AG09319 (cell line): ENCODE measurements around the gene FER.

ENCODE experiments used
- DNase-seq: peaks from one replicate; pipeline ENCODE4 v3.0.0-alpha.2; 2010; ENCODE audit warnings: low read depth; ENCODE audit errors: extremely low read depth
- TF ChIP-seq, protein P1 (sequence below): IDR thresholded peaks from 2 replicates; pipeline ENCODE4 v1.5.1; 2011; ENCODE audit warnings: low read depth, mild to moderate bottlenecking, inconsistent platforms, low read length, moderate library complexity

FER gene

DNA sequence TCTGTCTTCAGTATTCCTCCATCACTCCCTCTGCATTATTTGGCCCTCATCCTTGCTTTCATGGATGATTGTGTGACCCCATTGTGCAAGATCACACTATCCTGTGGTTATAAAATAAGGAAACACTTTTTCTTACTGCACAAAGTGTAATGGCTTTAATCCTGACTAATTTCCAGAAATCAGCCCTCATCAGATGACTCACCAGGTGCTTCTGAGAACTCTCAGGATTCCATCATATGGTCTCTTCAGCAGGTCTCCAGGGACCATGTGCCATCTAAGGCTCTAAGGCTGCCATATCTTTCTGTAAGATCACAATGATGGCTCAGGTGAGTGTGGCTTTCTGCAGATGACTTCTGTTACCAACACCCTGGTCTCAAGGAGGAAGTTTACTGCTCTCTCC, 27.3 kb upstream of the FER start:
- no peak for DNase-seq
- TF ChIP-seq, protein P1, sequence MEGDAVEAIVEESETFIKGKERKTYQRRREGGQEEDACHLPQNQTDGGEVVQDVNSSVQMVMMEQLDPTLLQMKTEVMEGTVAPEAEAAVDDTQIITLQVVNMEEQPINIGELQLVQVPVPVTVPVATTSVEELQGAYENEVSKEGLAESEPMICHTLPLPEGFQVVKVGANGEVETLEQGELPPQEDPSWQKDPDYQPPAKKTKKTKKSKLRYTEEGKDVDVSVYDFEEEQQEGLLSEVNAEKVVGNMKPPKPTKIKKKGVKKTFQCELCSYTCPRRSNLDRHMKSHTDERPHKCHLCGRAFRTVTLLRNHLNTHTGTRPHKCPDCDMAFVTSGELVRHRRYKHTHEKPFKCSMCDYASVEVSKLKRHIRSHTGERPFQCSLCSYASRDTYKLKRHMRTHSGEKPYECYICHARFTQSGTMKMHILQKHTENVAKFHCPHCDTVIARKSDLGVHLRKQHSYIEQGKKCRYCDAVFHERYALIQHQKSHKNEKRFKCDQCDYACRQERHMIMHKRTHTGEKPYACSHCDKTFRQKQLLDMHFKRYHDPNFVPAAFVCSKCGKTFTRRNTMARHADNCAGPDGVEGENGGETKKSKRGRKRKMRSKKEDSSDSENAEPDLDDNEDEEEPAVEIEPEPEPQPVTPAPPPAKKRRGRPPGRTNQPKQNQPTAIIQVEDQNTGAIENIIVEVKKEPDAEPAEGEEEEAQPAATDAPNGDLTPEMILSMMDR: no peak

DNA sequence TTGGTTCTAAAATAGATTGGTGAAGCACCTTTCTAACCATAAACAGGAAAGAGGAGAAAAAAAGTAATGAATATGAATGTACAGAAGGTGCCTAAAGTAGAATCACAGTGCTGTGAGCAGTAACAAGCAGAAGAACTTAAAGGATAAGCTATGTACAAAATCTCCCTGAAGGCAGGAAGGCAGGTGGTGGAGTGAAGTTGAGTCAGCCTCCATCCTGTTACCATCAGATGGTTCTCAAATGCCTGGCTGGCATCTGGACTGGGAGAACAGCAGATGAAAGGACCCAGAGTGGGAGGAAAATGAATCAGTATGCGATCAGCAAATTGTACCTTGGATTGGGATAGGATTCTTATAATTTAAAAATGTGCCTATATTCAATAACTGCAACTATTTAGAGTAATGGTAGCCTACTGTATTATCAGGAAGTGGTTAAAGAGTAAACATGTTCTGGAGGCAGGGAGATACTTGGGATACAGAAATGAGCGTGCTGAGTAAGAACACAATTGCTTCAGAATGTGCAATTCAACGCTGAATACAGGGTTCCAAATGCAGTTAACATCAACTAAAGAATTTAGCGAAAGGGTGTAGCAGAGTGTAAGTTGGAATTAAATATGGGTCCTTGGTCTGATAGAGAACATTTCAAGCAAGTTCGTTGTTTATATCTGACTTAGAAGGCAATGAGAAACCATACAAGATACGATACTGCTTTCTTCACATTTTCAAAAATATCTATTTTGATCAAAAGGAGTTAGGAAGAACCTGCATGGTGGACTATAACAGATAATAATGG, 21.1 kb upstream of the FER start:
- TF ChIP-seq, protein P1: no peak
- DNase-seq: no peak

DNA sequence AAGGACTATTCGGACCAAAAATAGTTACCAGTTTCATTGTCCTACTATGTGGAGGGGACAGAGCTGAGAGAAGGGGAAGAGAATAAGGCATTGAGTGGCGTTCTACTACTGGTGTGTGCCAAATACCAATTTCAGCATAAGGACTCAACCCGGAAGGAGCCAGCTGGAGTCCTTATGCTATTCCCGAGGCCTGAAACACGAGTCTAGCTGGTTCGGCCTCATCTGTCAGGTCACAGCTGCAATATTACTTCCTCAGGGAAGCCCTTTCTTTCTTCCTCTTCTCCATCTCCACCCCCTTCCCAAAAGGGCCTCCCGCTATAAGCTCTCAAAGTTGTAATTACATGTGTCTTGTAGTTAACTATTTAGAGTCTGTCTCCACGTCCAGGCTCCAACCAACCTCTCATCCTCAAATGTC, 20.5 kb upstream of the FER start:
- DNase-seq: no peak
- TF ChIP-seq, protein P1: no peak

DNA sequence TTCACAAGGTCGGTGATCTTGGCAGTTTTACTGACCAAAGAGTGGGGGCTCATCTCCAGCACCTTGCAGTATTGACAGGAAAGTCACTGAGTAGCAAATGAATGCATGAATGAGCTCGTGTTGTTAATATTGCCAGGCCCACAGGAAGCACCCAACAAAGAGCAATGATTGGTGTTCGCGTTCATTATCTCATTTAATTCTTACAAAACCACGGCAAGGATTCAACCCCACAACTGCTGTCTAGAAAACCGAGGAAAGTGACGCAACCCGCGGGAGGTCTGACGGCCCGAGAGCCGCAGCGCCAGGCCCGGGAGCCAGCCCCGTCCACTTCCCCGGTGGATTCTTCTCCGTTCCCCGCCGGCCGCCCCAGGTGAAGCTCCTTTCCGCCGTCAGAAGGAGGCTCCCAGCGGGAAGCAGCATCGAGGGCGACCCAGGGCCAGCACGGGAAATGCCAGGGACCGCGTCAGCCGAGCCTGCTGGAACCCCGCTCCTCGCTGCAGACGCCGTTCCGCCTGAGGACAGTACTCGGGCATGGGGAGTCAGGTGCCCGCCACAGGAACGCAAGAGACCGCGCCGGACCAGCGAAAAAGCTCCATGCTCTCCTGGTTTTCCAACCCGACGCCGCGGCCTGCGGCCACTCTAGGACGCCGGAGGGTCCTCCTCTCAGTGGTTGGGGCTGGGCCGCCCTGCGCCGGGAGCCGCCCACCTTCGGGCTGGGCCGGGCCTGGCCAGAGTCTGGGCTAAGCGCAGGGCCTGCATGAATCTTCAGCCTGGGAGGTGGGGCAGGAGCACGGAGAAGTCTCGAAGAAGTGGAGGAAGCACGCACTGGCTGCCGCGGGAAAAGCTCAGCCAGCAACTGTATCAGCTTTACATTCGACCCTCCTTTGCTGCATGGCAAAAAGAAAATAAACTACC, 19.8 kb upstream of the FER start:
- peak; percentile 83 for DNase-seq
- TF ChIP-seq, protein P1: no peak

DNA sequence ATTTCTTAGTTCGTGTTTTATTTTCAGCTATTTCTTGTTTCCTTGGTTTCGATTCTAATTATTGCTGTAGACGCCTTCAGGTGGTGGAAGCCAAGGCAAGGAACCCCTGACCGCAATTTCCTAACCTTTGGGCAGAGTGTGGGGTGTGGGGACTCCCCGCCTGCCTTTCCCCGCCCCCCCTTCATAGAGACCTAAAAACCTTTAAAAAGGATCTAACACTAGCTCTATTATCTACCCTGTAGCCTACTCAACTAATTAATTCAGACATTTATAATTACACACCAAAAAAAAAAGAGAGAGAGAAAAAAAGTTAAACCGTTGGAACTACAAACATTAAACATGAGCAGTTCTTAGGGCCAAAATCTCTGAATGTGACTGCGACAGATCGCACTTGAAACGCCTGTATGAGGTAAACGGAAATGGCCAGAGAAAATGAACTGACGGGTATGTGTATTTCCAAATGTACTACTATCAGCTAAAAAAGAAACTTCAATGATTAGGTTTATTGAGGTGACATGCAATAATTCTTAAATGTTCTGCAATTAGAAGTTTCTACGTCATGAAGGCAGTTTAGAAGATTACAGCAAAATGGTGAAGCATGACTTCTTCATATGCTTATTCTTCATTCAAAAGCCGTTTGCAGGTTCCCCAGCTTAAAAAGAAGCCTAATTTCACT, 19.0 kb upstream of the FER start:
- TF ChIP-seq, protein P1: no peak
- DNase-seq: no peak

DNA sequence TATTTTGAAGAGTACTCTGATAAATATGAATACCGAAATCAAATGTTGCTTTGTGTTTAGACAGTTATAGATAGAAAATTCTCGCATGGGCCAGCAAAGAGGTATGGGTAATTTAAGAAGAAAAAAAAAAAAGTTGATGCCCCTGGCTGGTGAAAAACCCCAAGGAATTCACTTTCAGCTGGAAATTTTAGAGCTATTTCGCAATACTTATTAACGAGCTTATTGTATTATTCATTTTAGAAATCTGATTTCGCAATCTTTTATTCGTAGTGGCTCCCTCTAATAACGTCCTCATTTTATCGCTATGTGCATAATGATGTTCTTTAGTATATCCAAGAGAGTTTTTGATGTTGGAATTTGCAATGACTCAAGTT, 18.5 kb upstream of the FER start:
- DNase-seq: no peak
- TF ChIP-seq, protein P1: no peak
